Effector memory CD4-positive, alpha-beta T cell (primary cell): Measurements from ENCODE around the gene ZNF581.

Experiments used
- DNase-seq, 3 donors: peaks; one replicate each; pipeline ENCODE4 v3.0.0-alpha.2; 2020
- H3K27ac ChIP-seq: 2 replicates; pipeline ENCODE4 v1.7.0; 2013; ENCODE audit warnings: mild to moderate bottlenecking, low read length, moderate library complexity; ENCODE audit not compliant: insufficient read depth, poor library complexity, severe bottlenecking
- H3K27me3 ChIP-seq: replicated peaks from 2 replicates; pipeline ENCODE4 v1.7.0; 2013; ENCODE audit warnings: mild to moderate bottlenecking, low read length; ENCODE audit not compliant: insufficient read depth, control insufficient read depth, poor library complexity, severe bottlenecking
- H3K36me3 ChIP-seq: 2 replicates; pipeline ENCODE4 v1.7.0; 2013; ENCODE audit warnings: mild to moderate bottlenecking, low read length, moderate library complexity; ENCODE audit not compliant: control insufficient read depth, insufficient read depth
- H3K4me1 ChIP-seq: 2 replicates; pipeline ENCODE4 v1.7.0; 2013; ENCODE audit warnings: low read length, mild to moderate bottlenecking; ENCODE audit not compliant: control insufficient read depth, insufficient read depth, poor library complexity, severe bottlenecking
- H3K4me3 ChIP-seq: 2 replicates; pipeline ENCODE4 v1.7.0; 2013; ENCODE audit warnings: low read length, low read depth, mild to moderate bottlenecking; ENCODE audit not compliant: insufficient read depth, poor library complexity, severe bottlenecking
- H3K9me3 ChIP-seq: 2 replicates; pipeline ENCODE4 v1.7.0; 2013; ENCODE audit warnings: mild to moderate bottlenecking, low read length, moderate library complexity; ENCODE audit not compliant: control insufficient read depth

ZNF581 gene

DNA sequence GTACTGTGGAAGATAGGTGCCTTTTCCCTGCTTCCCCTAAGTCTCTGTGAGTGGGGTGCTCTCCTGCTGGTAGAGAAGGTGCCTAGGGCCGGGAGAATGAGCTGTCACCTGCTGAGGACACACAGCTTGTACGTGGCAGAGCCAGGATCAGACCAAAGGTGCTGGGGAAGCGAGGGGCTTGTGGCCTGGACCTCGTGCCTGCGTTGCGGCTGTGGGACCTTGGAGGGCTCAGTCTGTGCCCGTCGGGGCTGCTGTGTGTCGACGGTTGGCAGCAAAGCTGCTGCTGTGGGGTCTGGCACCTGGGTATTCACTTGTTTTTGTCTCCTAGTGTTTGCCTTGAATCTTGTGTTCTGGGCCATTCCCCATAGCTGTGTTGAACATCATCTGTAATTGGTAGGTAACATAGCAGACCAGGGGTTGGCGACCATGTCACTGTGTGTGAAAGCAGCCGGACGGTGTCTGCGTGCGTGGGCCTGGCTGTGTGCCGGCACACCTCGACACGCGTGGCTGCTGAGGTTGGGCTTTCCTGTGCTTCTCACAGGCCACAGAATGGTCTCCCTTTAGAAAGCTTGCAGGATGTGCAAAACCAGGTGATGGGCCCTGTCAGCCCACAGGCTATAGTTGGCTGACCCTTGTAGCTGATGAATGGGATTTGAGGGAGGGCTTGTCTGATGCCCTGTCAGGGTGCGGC, 20.5 kb downstream of the ZNF581 start:
- no peak overlapping the region for H3K27ac ChIP-seq
- no peaks in the 10 kb centered on the region for H3K9me3 ChIP-seq
- peaks cover 93% of the 10 kb centered on the region for H3K36me3 ChIP-seq
- H3K4me1 ChIP-seq = peaks cover 9% of the 10 kb centered on the region
- no peaks in the 10 kb centered on the region for H3K27me3 ChIP-seq
- no peak overlapping the region for H3K4me3 ChIP-seq
- DNase-seq = no peak

DNA sequence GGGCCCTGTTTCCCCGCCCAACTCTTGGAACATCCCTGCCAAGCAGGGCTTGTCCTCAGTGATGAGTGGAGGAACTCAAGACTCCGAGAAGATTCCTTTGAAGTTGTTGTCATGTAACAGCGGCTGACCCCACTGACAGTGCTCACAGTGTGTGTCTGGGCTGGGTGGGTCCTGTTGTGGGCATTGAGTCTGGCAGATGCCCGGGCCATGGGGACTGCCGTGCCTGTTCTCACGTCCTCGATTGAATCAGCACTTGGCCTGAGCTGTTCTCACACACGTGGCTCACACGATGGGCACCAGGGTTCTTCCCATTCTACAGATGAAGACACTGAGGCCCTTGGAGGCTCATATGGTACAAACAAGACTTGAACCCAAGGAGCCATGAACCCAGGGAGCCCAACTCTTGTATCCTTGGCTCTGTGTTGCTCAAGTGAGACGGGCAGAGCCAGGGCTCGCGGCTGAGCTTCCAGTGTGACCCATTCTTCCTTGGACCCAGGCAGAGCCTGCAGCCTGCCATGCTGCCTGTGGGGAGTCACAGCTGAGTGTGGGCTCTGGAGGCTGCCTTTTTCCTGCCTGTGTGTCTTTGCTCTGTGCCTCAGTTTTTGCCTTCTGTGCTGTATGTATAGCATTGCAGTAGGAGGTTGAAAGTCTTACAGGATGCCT, 23.0 kb downstream of the ZNF581 start:
- H3K36me3 ChIP-seq = peaks cover 92% of the 10 kb centered on the region
- no peak for DNase-seq

DNA sequence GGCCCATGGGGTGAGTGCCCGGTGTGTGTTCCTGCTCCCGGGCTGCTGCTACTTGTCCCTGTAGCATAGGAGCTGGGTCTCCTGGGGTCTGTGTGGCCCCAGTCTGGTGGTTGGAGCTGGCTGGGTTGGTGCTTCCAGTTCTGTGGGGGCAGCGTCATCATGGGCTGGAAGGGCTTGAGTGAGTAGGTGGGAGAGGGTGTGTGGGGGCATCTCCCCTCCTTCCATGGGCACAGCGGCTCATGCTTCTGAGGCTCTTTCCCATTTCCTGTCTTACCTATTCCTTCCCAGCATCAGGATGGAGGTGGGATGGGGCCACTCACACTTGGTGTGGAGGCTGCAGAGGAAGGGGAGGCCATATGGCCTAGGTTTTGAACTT, 23.5 kb downstream of the ZNF581 start:
- H3K4me1 ChIP-seq = no peaks in the 10 kb centered on the region
- H3K4me3 ChIP-seq = no peak overlapping the region
- H3K9me3 ChIP-seq = no peaks in the 10 kb centered on the region
- H3K27me3 ChIP-seq = no peaks in the 10 kb centered on the region
- no peak overlapping the region for H3K27ac ChIP-seq
- DNase-seq = no peak
- H3K36me3 ChIP-seq = peaks cover 86% of the 10 kb centered on the region

More for the DNA sequence above, 23.0 kb downstream of the ZNF581 start:
- Histone ChIP-seq H3K27me3 (no peaks in the 10 kb centered on the region), H3K4me1 (no peaks in the 10 kb centered on the region), H3K9me3 (no peaks in the 10 kb centered on the region), H3K27ac (no peak overlapping the region), H3K4me3 (no peak overlapping the region)

GRCh38 chr19:55667511-55667910, 24.1 kb downstream of the ZNF581 start:
- DNase-seq = no peak
- Histone ChIP-seq H3K4me3 (no peak overlapping the region), H3K36me3 (peaks cover 81% of the 10 kb centered on the region), H3K27me3 (no peaks in the 10 kb centered on the region), H3K9me3 (no peaks in the 10 kb centered on the region), H3K4me1 (no peaks in the 10 kb centered on the region), H3K27ac (no peak overlapping the region)

DNA sequence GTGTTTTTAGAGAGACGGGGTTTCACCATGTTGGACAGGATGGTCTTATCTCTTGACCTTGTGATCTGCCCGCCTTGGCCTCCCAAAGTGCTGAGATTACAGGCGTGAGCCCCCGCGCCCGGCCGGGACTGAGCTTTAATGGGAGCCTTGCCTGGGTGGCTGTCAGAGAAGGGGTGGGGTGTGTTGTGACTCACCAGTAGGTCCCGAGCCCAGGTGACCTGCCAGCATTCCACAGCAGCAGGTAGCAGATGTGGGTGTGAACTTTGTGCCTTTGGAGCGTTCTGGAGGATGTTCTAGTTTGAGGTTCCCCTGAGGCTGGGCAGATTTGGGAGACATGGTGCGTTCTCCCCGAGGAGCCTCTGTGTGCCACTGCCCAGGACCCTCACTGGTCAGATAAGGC, 24.5 kb downstream of the ZNF581 start:
- no peaks in the 10 kb centered on the region for H3K9me3 ChIP-seq
- no peak overlapping the region for H3K4me3 ChIP-seq
- no peaks in the 10 kb centered on the region for H3K4me1 ChIP-seq
- H3K36me3 ChIP-seq = peaks cover 78% of the 10 kb centered on the region
- H3K27ac ChIP-seq = no peak overlapping the region
- no peak for DNase-seq
- H3K27me3 ChIP-seq = no peaks in the 10 kb centered on the region

GRCh38 chr19:55668603-55669348, 25.3 kb downstream of the ZNF581 start:
- H3K4me3 ChIP-seq = no peak overlapping the region
- peaks cover 77% of the 10 kb centered on the region for H3K36me3 ChIP-seq
- DNase-seq = no peak
- no peak overlapping the region for H3K27ac ChIP-seq
- H3K27me3 ChIP-seq = no peaks in the 10 kb centered on the region
- H3K4me1 ChIP-seq = no peaks in the 10 kb centered on the region
- no peaks in the 10 kb centered on the region for H3K9me3 ChIP-seq

GRCh38 chr19:55669418-55670279, 26.2 kb downstream of the ZNF581 start:
- Histone ChIP-seq H3K9me3 (no peaks in the 10 kb centered on the region), H3K4me3 (no peak overlapping the region), H3K36me3 (peaks cover 69% of the 10 kb centered on the region), H3K27ac (no peak overlapping the region), H3K27me3 (no peaks in the 10 kb centered on the region), H3K4me1 (peaks cover 4% of the 10 kb centered on the region)
- DNase-seq = no peak

- Histone ChIP-seq H3K36me3 (peaks cover 65% of the 10 kb centered on the region), H3K27ac (no peak overlapping the region), H3K9me3 (no peaks in the 10 kb centered on the region), H3K4me1 (peaks cover 4% of the 10 kb centered on the region), H3K27me3 (no peaks in the 10 kb centered on the region), H3K4me3 (no peak overlapping the region)
- no peak for DNase-seq
These were observed 27.0 kb downstream of the ZNF581 start for GRCh38 chr19:55670280-55671053.

- Histone ChIP-seq H3K36me3 (peaks cover 60% of the 10 kb centered on the region), H3K27ac (no peak overlapping the region), H3K4me3 (no peak overlapping the region), H3K27me3 (no peaks in the 10 kb centered on the region), H3K4me1 (peaks cover 9% of the 10 kb centered on the region), H3K9me3 (no peaks in the 10 kb centered on the region)
- no peak for DNase-seq
These were observed 27.6 kb downstream of the ZNF581 start for GRCh38 chr19:55671054-55671378.
